Cardiac fibroblast (primary cell): ENCODE results near the gene FHAD1.

Source experiments
- DNase-seq, 2 donors: peaks; one replicate each; pipeline versions ENCODE4 v3.0.0 to v3.0.0-alpha.2; 2010; ENCODE audit warnings: low read depth in 2 of 2
- H3K4me3 ChIP-seq, 2 donors: replicated peaks in 1 of 2; 1 replicate in 1 of 2; 2 replicates in 1 of 2; pipeline ENCODE4 v1.5.1; 2011; ENCODE audit warnings: low read depth in 2 of 2, low read length in 2 of 2, mild to moderate bottlenecking in 2 of 2, moderate library complexity in 1 of 2
- TF ChIP-seq, protein P1 (sequence below): IDR thresholded peaks from one replicate; pipeline ENCODE4 v1.5.1; 2011; ENCODE audit warnings: low read depth, mild to moderate bottlenecking, low read length, inconsistent platforms

Gene FHAD1

DNA sequence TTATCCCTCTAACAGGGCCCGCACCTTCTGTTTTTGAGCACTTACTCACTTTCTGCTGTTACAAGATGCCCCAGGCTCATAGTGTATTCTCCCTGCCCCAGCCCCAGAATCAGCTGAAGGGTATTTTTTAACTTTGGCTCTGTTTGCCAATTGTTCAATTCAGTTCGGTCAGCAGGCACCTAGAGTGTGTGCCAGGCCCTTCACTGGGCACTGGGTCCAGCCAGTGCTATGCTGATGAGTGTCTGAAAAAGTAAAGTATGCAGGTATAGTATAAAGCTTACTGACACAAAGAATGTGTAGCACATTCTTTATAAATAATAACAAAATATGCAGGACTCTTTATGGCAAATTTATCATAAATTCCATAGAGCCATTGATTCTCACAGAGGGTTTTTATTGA, 35.0 kb downstream of the FHAD1 start:
- TF ChIP-seq, protein P1, sequence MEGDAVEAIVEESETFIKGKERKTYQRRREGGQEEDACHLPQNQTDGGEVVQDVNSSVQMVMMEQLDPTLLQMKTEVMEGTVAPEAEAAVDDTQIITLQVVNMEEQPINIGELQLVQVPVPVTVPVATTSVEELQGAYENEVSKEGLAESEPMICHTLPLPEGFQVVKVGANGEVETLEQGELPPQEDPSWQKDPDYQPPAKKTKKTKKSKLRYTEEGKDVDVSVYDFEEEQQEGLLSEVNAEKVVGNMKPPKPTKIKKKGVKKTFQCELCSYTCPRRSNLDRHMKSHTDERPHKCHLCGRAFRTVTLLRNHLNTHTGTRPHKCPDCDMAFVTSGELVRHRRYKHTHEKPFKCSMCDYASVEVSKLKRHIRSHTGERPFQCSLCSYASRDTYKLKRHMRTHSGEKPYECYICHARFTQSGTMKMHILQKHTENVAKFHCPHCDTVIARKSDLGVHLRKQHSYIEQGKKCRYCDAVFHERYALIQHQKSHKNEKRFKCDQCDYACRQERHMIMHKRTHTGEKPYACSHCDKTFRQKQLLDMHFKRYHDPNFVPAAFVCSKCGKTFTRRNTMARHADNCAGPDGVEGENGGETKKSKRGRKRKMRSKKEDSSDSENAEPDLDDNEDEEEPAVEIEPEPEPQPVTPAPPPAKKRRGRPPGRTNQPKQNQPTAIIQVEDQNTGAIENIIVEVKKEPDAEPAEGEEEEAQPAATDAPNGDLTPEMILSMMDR = no peak
- no peak overlapping the region for H3K4me3 ChIP-seq
- DNase-seq = no peak

DNA sequence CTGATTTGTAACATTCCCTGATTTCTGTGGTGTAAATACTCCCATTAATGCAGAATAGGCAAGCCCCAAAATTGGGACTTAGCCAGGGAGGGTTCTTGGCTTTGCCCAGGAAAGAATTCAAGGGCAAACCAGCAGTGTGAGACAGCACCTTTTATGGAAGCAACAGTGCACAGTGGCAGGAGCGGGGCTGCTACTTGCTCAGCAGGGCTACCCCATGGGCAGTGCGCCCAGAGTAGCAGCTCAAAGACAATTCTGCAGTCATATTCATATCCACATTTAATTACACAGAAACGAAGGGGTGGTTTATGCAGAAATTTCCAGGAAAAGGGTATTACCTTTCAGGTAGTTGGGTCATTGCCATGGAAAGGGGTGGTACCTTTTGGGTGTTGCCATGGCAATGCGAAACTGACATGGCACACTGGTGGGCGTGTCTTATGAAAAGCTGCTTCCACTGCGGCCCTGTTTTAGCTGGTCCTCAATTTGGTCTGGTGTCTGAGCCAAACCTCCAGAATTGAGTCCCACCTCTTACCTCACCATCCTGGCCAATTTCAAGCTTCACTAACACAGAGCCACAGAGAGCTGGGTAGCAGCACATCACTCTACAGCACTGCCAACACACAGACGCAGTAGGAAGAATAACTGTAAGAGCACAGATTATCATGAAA, 35.9 kb downstream of the FHAD1 start:
- DNase-seq = no peak
- TF ChIP-seq, protein P1 = no peak
- H3K4me3 ChIP-seq = no peak overlapping the region

DNA sequence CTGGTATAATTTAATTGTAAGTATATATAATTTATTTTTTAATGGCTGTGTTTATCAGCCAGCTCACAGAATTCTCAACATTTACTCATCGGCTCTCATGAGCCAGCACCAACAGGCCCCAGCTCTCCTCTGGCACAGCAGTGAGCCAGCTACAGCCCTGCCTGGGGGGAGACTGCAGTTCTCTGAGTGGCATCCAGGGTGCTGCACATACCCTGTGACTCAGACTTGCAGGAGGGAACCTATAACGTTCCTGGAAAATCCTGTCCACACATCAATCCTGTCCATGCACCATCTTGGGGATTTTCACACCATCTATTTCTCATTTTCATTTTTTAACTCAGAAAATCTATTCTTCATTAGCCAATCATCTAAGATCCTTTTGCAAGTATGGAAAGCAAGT, 36.5 kb downstream of the FHAD1 start:
- H3K4me3 ChIP-seq = no peak overlapping the region
- TF ChIP-seq, protein P1 = no peak
- DNase-seq = no peak

DNA sequence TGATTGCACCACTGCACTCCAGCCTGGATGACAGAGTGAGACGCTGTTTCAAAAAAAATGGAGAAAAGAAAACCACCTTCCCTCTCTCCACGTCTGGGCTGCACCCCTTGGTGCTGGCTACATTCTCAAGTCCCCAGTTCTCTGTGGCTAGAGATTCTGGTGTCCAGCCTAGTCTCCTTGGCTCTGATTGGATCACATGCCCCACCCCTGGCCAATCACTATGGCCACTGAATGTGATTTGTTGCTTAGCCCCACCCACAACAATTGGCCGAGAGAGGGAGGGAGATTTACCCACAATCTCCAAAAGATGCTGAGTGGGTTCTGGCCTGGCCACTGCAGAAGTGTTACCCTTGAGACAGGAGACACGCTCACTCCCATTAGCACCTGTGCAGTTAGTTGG, 39.4 kb downstream of the FHAD1 start:
- TF ChIP-seq, protein P1 = no peak
- no peak for DNase-seq
- H3K4me3 ChIP-seq = no peak overlapping the region

DNA sequence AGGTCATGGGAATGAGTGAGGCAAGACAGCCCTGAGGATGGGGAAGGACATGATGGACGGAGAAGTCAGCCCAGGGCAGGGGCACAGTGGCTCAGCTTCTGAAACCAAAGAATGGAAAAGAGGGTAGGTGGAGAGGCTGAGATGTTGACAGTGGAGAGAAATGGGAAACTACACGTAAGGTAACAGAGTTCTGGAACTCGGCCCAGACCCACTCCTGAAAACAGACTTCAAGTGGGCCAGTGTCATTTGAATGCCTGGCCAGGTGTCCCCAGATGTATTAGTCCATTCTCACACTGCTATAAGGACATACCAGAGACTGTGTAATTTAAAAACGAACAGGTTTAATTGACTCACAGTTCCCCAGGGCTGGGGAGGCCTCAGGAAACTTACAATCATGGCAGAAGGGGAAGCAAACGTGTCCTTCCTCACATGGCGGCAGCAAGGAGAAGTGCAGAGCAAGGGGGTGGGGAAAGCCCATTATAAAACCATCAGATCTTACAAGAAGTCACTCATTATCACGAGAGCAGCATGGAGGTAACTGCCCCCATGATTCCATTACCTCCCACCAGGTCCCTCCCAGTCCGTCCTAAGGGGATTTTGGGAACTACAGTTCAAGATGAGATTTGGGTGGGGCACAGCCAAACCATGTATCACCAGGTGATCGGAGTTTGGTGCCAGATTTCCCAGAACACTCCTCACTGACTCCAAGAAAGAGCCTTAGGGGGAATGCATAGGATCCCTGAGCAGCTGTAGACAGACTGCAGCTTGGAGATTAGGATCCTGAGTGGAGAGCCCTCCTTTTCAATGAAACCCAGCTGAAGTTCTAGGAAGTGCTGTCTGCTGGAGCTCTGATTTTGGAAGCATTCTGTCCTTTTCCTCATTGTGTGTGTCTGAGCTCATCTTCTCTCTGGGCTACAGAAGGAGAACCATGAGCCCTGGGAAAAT, 40.3 kb downstream of the FHAD1 start:
- TF ChIP-seq, protein P1 = no peak
- no peak overlapping the region for H3K4me3 ChIP-seq
- DNase-seq = no peak

DNA sequence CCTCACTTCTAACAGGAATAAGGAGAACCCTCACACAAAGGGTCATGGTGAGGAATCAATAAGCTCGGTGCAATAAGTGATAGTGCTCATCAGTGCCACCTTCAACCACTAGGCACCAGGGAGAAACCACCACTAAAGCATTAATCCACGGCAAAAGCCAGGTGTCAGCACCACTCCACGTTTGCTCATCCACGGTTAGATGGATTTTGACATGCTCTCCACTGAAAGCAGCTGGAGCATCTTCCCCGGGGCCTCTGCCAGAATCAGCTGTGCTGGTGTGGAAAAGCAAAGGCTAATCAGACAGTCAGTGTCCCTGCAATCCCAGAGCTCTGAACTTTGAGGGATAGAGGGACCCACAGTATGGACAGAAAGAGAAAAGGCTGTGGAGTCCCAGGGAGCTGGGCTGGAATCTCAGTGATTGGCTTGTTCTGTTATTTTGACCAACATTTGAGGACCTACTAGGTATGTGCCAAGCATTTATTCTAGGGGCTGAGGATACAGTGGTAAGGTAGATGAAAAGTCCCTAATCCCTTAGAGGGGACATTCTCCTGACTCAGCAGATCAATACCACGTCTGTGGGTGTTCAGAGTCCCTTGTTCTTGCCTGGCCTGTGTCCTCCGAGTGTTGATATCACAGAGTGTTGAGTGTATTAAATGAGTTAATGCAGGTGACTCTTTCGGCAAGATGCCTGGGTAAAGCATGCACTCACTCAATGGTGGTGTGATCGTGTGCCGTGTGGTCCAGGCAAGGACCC, 41.3 kb downstream of the FHAD1 start:
- no peak overlapping the region for H3K4me3 ChIP-seq
- TF ChIP-seq, protein P1 = no peak
- DNase-seq = no peak
